HEK293T (cell line): ENCODE data around the gene TADA2B.

ENCODE experiments used
- FOXK2 ChIP-seq: fragments of 450-650 bp; IDR thresholded peaks from 2 replicates; pipeline ENCODE4 v1.6.1; 2016; ENCODE audit warnings: mild to moderate bottlenecking
- HDGF ChIP-seq: fragments of 450-650 bp; IDR thresholded peaks from 2 replicates; pipeline ENCODE4 v1.6.1; 2017; ENCODE audit warnings: antibody characterized with exemption, borderline replicate concordance
- PKNOX1 ChIP-seq: fragments of 450-650 bp; IDR thresholded peaks from 2 replicates; pipeline ENCODE4 v1.6.1; 2016
- SUZ12 ChIP-seq: fragments of 450-650 bp; IDR thresholded peaks from 2 replicates; pipeline ENCODE4 v1.6.1; 2016; ENCODE audit warnings: mild to moderate bottlenecking
- ZNF384 ChIP-seq: fragments of 450-650 bp; IDR thresholded peaks from 2 replicates; pipeline ENCODE4 v1.6.1; 2016

- TF ChIP-seq SUZ12 (no peak), HDGF (no peak), FOXK2 (no peak), PKNOX1 (no peak), ZNF384 (no peak)
These were observed 7.9 kb downstream of the TADA2B start for GRCh38 chr4:7051144-7051495.
